K562 (cell line): ENCODE results near the gene AMTN.

ENCODE experiments used
- CHD2 ChIP-seq: IDR thresholded peaks from 2 replicates; pipeline ENCODE4 v1.6.1; 2011; ENCODE audit warnings: low read depth, low read length
- EZH2 ChIP-seq: IDR thresholded peaks from 2 replicates; pipeline ENCODE4 v1.6.1; 2012; ENCODE audit warnings: low read depth, mild to moderate bottlenecking, inconsistent platforms, low read length, borderline replicate concordance
- GABPA ChIP-seq: fragments of 200-800 bp; sonication (Bioruptor generic); conservative IDR thresholded peaks from 2 replicates; pipeline ENCODE4 v1.6.1; 2016; ENCODE audit warnings: low read depth, missing genetic modification characterization, missing compliant biosample characterization
- KLF10 ChIP-seq: fragments of 250-450 bp; sonication (Bioruptor Pico); IDR thresholded peaks from 2 replicates; pipeline ENCODE4 v1.6.1; 2021; ENCODE audit warnings: matching md5 sums
- NFRKB ChIP-seq: fragments of 450-650 bp; IDR thresholded peaks from 2 replicates; pipeline ENCODE4 v1.6.1; 2016; ENCODE audit warnings: low read depth
- POLR2AphosphoS5 ChIP-seq: IDR thresholded peaks from 2 replicates; pipeline ENCODE4 v1.6.1; 2011; ENCODE audit warnings: mild to moderate bottlenecking, low read depth, low read length, moderate library complexity; ENCODE audit not compliant: control insufficient read depth, insufficient read depth
- RBM14 ChIP-seq: fragments of 200-400 bp; formaldehyde crosslinking; IDR thresholded peaks from 2 replicates; pipeline ENCODE4 v1.6.1; 2018; ENCODE audit warnings: low read depth, mild to moderate bottlenecking, low read length, moderate library complexity, borderline replicate concordance; ENCODE audit not compliant: insufficient read depth
- TCF3 ChIP-seq: sonication (generic); formaldehyde crosslinking; IDR thresholded peaks from 2 replicates; pipeline ENCODE4 v1.4.0; 2020; ENCODE audit warnings: mild to moderate bottlenecking, missing genetic modification reagents
- ZBTB40 ChIP-seq, 2 experiments: fragments of 450-650 bp in 1 of 2; sonication (generic) in 1 of 2; formaldehyde crosslinking in 1 of 2; IDR thresholded peaks; 2 replicates each; pipeline versions ENCODE4 v1.7.1 to v1.9.0; 2016 to 2022; ENCODE audit warnings: inconsistent platforms in 1 of 2, mild to moderate bottlenecking in 1 of 2, missing genetic modification reagents in 1 of 2
- TF ChIP-seq, protein P1 (sequence below): fragments of 250-450 bp; sonication (Bioruptor Pico); IDR thresholded peaks from 2 replicates; pipeline ENCODE4 v1.4.0; 2020; ENCODE audit warnings: mild to moderate bottlenecking
- TF ChIP-seq, protein P2 (sequence below), 2 experiments: fragments of 450-650 bp; formaldehyde crosslinking in 1 of 2; IDR thresholded peaks; 2 replicates each; pipeline versions ENCODE4 v1.4.0 to v1.6.1; 2014 to 2020; ENCODE audit warnings: mild to moderate bottlenecking in 2 of 2, borderline replicate concordance in 1 of 2, low read depth in 1 of 2

GRCh38 chr4:70515367-70516250 lies 2.8 kb upstream of the AMTN start:
- TF ChIP-seq GABPA (tag) = no peak
- no peak for TF ChIP-seq ZBTB40 (IDR thresholded peaks at IDR 0.05)
- no peak for TF ChIP-seq ZBTB40 (CRISPR knock-in tag; IDR thresholded peaks at IDR 0.05)
- TF ChIP-seq, protein P1, sequence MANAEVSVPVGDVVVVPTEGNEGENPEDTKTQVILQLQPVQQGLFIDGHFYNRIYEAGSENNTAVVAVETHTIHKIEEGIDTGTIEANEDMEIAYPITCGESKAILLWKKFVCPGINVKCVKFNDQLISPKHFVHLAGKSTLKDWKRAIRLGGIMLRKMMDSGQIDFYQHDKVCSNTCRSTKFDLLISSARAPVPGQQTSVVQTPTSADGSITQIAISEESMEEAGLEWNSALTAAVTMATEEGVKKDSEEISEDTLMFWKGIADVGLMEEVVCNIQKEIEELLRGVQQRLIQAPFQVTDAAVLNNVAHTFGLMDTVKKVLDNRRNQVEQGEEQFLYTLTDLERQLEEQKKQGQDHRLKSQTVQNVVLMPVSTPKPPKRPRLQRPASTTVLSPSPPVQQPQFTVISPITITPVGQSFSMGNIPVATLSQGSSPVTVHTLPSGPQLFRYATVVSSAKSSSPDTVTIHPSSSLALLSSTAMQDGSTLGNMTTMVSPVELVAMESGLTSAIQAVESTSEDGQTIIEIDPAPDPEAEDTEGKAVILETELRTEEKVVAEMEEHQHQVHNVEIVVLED (CRISPR knock-in tag) = no peak
- TF ChIP-seq CHD2 = no peak
- TF ChIP-seq TCF3 (CRISPR knock-in tag) = no peak
- no peak for TF ChIP-seq POLR2AphosphoS5
- TF ChIP-seq, protein P2, sequence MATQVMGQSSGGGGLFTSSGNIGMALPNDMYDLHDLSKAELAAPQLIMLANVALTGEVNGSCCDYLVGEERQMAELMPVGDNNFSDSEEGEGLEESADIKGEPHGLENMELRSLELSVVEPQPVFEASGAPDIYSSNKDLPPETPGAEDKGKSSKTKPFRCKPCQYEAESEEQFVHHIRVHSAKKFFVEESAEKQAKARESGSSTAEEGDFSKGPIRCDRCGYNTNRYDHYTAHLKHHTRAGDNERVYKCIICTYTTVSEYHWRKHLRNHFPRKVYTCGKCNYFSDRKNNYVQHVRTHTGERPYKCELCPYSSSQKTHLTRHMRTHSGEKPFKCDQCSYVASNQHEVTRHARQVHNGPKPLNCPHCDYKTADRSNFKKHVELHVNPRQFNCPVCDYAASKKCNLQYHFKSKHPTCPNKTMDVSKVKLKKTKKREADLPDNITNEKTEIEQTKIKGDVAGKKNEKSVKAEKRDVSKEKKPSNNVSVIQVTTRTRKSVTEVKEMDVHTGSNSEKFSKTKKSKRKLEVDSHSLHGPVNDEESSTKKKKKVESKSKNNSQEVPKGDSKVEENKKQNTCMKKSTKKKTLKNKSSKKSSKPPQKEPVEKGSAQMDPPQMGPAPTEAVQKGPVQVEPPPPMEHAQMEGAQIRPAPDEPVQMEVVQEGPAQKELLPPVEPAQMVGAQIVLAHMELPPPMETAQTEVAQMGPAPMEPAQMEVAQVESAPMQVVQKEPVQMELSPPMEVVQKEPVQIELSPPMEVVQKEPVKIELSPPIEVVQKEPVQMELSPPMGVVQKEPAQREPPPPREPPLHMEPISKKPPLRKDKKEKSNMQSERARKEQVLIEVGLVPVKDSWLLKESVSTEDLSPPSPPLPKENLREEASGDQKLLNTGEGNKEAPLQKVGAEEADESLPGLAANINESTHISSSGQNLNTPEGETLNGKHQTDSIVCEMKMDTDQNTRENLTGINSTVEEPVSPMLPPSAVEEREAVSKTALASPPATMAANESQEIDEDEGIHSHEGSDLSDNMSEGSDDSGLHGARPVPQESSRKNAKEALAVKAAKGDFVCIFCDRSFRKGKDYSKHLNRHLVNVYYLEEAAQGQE (IDR thresholded peaks at IDR 0.05; ENCODE audit: borderline replicate concordance) = no peak
- TF ChIP-seq, protein P2 (CRISPR knock-in tag; IDR thresholded peaks at IDR 0.05; ENCODE audit: low read depth) = no peak
- no peak for TF ChIP-seq EZH2
- TF ChIP-seq RBM14 = no peak
- no peak for TF ChIP-seq NFRKB
- TF ChIP-seq KLF10 = no peak
